ENCODE measurements around the gene SARS2. TPM values are rescaled to one million over a fixed set of nuclear protein-coding genes. Genes with fewer than 3 reads are reported as not detected.

The SARS2 gene
- total RNA-seq, 1 donor from 2014 or later, result 8.2 TPM

DNA sequence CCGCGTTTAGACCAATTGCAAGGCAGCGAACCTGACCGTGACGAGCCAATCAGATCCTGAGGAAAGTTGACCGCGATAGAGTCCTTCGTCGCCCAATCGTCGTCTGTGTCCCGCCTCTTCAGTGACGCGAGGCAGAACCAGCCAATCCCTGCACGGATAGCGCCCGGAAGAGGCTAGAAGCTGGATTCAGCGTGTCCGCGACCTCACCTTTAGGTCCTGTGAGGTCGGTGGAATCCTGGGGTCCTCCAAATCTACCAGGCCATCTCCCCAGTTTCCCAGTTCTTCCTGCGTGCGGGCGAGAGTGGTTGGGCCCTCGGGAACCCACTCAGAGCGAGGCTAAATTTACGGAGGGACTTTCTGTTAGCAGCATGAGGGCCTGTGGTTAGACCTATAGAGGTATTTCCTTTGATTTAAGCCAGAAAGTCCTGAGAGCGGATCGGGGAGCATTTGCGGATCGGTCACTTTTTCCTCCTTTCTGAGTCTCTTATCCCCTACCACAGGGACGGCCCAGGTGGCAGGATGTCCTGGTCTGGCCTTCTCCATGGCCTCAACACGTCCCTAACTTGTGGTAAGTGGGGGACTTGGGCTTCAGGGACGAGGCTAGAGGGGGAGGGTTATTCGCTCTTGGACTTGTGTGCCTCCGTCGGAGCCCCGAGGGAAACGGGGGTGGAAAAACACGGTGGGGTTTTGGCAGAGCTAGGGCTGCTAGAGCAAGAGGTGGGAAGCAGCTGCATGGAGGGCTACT, 385 bp upstream of the SARS2 start, which contains the start of gene MRPS12:
Gene MRPS12, plus strand, starts transcription at position 169 of the 745 bp plus-strand sequence. Its CDS starts 351 bp downstream, at position 520.
- no peaks in the 10 kb centered on the region for H3K27me3 ChIP-seq (ENCODE audit: control insufficient read depth, insufficient read depth, low read length)
- DNase-seq (ENCODE audit: low read depth) (peak; percentile 98), FAIRE-seq (peak; percentile 93)
- H3K36me3 ChIP-seq (ENCODE audit: control insufficient read depth, insufficient read depth, low read length), result peaks cover 6% of the 10 kb centered on the region
- TF ChIP-seq CTCF (IDR thresholded peaks at IDR 0.05; ENCODE audit: insufficient read depth, low read length, severe bottlenecking), result no peak
- peak within 1 kb of the TSS; percentile 60 for H3K4me3 ChIP-seq (ENCODE audit: low read depth, low read length)

- H3K4me3 ChIP-seq (ENCODE audit: low read depth, low read length), result no peak overlapping the region
- FAIRE-seq (no peak), DNase-seq (ENCODE audit: low read depth) (no peak)
- H3K36me3 ChIP-seq (ENCODE audit: control insufficient read depth, insufficient read depth, low read length), result peaks cover 9% of the 10 kb centered on the region
- H3K27me3 ChIP-seq (ENCODE audit: control insufficient read depth, insufficient read depth, low read length), result no peaks in the 10 kb centered on the region
- no peak for TF ChIP-seq CTCF (IDR thresholded peaks at IDR 0.05; ENCODE audit: insufficient read depth, low read length, severe bottlenecking)
These were observed 2.1 kb downstream of the SARS2 start for GRCh38 chr19:38928391-38929001.

DNA sequence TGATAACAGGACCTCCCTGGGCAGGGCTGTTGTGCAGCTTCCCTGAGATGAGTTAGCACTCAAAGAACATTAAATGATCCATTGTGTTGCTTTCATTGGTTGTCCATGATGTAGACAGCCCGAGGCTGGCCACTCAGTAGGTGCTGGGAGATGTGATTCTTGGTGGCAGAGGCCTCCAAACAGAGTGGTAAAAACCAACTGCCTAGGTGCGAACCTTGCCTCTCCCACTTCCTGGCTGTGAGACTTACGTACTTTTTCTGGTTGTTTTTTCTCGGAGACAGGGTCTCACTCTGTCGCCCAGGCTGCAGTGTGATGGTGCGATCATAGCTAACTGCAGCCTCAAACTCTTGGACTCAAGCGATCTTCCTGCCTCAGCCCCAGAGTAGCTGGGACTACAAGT, 6.2 kb downstream of the SARS2 start:
- Histone ChIP-seq H3K4me3 (ENCODE audit: low read depth, low read length) (no peak overlapping the region), H3K36me3 (ENCODE audit: control insufficient read depth, insufficient read depth, low read length) (peaks cover 7% of the 10 kb centered on the region), H3K27me3 (ENCODE audit: control insufficient read depth, insufficient read depth, low read length) (no peaks in the 10 kb centered on the region)
- DNase-seq (ENCODE audit: low read depth) (no peak), FAIRE-seq (no peak)
- TF ChIP-seq CTCF (IDR thresholded peaks at IDR 0.05; ENCODE audit: insufficient read depth, low read length, severe bottlenecking), result no peak

GRCh38 chr19:38922482-38922881, 8.1 kb downstream of the SARS2 start:
- FAIRE-seq (no peak), DNase-seq (ENCODE audit: low read depth) (no peak)
- Histone ChIP-seq H3K27me3 (ENCODE audit: control insufficient read depth, insufficient read depth, low read length) (no peaks in the 10 kb centered on the region), H3K4me3 (ENCODE audit: low read depth, low read length) (no peak overlapping the region), H3K36me3 (ENCODE audit: control insufficient read depth, insufficient read depth, low read length) (peaks cover 7% of the 10 kb centered on the region)
- no peak for TF ChIP-seq CTCF (IDR thresholded peaks at IDR 0.05; ENCODE audit: insufficient read depth, low read length, severe bottlenecking)

GRCh38 chr19:38921420-38922274, 8.9 kb downstream of the SARS2 start:
- no peak for TF ChIP-seq CTCF (IDR thresholded peaks at IDR 0.05; ENCODE audit: insufficient read depth, low read length, severe bottlenecking)
- Histone ChIP-seq H3K36me3 (ENCODE audit: control insufficient read depth, insufficient read depth, low read length) (peaks cover 7% of the 10 kb centered on the region), H3K27me3 (ENCODE audit: control insufficient read depth, insufficient read depth, low read length) (no peaks in the 10 kb centered on the region), H3K4me3 (ENCODE audit: low read depth, low read length) (no peak overlapping the region)
- no peak for DNase-seq (ENCODE audit: low read depth)
- FAIRE-seq, result no peak

Measured in bronchial epithelial cell (primary cell).